Stimulated activated CD8-positive, alpha-beta memory T cell treated with anti-CD3 and anti-CD28 coated beads, Interleukin-12 subunit alpha, Interleukin-12 subunit beta, amount 100 ng/mL, for 1 hour (primary cell): ENCODE measurements around the gene PAK6.
A peak's percentile ranks its signal among the peaks of the same experiment; 100 is the strongest.

Experiments
- DNase-seq: peaks from one replicate; pipeline ENCODE4 v3.0.0-alpha.2; 2020; ENCODE audit warnings: low read depth

Gene PAK6

GRCh38 chr15:40276927-40277326 is 38.1 kb downstream of the PAK6 start:
- DNase-seq: no peak

- no peak for DNase-seq
Observed at GRCh38 chr15:40277471-40277870, 38.6 kb downstream of the PAK6 start.

- no peak for DNase-seq
Observed at GRCh38 chr15:40278026-40278425, 39.2 kb downstream of the PAK6 start.

GRCh38 chr15:40279437-40280141 is 40.7 kb downstream of the PAK6 start:
- peak; percentile 55 for DNase-seq

- no peak for DNase-seq
Observed at GRCh38 chr15:40280260-40281056, 41.6 kb downstream of the PAK6 start.

GRCh38 chr15:40281057-40281800 is 42.4 kb downstream of the PAK6 start:
- DNase-seq: no peak

- DNase-seq: no peak
Observed at GRCh38 chr15:40281801-40282146, 42.9 kb downstream of the PAK6 start.

GRCh38 chr15:40282147-40282868 is 43.4 kb downstream of the PAK6 start:
- peak; percentile 26 for DNase-seq

- DNase-seq: no peak
Observed at GRCh38 chr15:40282869-40283614, 44.2 kb downstream of the PAK6 start, which contains the start of gene ANKRD63. Gene ANKRD63, minus strand, starts transcription at chr15:40283064. Its CDS starts 478 bp downstream, at chr15:40282586.

GRCh38 chr15:40283615-40284300 is 44.9 kb downstream of the PAK6 start:
- no peak for DNase-seq

GRCh38 chr15:40285151-40285550 is 46.3 kb downstream of the PAK6 start:
- DNase-seq: no peak

GRCh38 chr15:40285554-40286011 is 46.7 kb downstream of the PAK6 start:
- DNase-seq: no peak

GRCh38 chr15:40286061-40286532 is 47.2 kb downstream of the PAK6 start:
- DNase-seq: no peak

- no peak for DNase-seq
Observed at GRCh38 chr15:40286794-40287193, 47.9 kb downstream of the PAK6 start.

GRCh38 chr15:40287505-40287904 is 48.6 kb downstream of the PAK6 start:
- no peak for DNase-seq

GRCh38 chr15:40287968-40288367 is 49.1 kb downstream of the PAK6 start:
- DNase-seq: no peak

- DNase-seq: no peak
Observed at GRCh38 chr15:40289140-40289775, 50.4 kb downstream of the PAK6 start.

GRCh38 chr15:40290545-40290917 is 51.7 kb downstream of the PAK6 start:
- no peak for DNase-seq

- DNase-seq: no peak
Observed at GRCh38 chr15:40290918-40291574, 52.2 kb downstream of the PAK6 start.

GRCh38 chr15:40292246-40292645 is 53.4 kb downstream of the PAK6 start:
- no peak for DNase-seq
